ENCODE results near the gene MCTP2. TPM values are rescaled to one million over a fixed set of nuclear protein-coding genes. Genes with fewer than 3 reads are reported as not detected.

Gene MCTP2
- total RNA-seq, 1 donor from 2014 or later, result 93.2 TPM

DNA sequence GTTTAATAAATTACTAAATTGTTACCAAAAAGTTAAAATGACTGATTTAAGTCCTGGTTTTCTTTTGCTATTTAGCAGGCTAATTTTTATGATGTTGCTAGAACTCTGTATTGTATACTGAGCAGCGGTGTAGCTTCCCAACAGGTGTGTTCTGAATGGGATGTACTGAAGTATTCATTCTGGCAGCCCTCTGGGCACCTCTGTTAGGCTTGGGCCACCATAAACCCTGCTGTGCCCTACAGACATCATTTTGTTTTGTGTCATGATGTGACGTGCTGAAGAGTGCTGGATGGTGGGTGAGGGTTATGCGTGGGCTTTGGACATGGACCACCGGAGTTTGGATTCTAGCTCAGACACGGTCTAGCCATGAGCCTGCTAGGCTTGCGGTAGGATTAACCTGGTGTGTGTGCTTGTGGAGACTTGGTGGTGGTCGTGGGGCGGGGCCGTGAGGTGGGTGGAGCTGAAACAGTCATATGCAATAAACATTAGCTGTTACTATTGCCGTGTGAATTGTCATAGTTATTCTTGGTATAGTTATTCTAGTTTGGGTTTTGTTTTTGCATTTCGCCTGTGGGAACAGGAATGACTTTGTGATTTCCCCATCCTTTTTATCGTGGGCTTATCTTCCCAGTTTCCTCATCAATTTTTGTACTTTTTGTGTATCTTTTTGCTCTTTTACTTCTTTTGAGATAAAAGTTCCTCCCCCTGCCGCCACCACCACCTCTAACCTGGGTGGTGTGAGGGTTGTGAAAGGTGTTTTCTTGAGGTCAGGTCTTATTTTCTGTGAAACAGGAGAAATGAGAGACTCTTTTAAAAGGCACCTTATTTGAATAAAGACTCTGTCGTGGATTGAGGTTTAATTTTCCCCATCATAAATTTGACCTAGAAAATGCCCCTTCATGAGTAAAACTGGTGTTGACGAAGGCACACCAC, 93.7 kb downstream of the MCTP2 start:
- H3K27me3 Mint-ChIP-seq (ENCODE audit: insufficient read depth), result no peaks in the 10 kb centered on the region
- peaks cover 47% of the 10 kb centered on the region for H3K4me1 Mint-ChIP-seq (ENCODE audit: low read depth)
- peak overlapping the region; percentile 38 for H3K27ac Mint-ChIP-seq
- intact Hi-C loops (cut with micrococcal nuclease), result loop anchor here (1.0 to 2.0 kb wide), 6 partner anchors 18 to 328 kb away; partner anchors contain the start of gene MCTP2
- DNase-seq (ENCODE audit: low spot score), result no peak
- H3K9me3 Mint-ChIP-seq, result no peaks in the 10 kb centered on the region
- peaks cover 44% of the 10 kb centered on the region for H3K36me3 Mint-ChIP-seq (ENCODE audit: low read depth)
- H3K4me3 Mint-ChIP-seq, result no peak overlapping the region

DNA sequence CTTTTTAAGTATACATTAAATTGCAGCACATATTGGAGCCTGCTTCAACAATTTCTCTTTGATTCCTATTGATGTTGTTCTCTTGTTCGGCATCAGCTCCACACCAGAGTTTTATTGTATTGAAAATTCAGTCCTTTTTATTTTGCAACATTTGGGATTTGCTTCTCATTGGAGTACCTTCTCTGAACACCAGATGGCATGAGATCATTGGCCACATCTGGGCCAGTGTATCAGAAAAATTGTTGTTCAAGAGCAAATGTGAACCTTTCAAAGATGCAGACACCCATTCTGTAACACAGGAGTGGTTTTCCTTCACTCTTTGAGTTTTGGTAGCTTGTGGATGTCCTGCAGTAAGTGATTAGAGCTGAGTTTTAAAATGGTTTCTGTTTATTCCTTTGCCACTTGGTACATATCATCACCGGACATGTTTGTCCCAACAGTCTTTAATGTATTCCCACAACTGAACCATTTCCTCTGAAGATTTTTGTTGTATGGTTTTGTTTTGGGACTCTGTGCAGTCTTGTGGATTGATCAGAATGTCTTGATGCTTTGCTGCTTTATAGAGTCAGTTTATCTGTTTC, 96.1 kb downstream of the MCTP2 start:
- no peak for DNase-seq (ENCODE audit: low spot score)
- Mint-ChIP-seq H3K36me3 (ENCODE audit: low read depth) (peaks cover 30% of the 10 kb centered on the region), H3K27me3 (ENCODE audit: insufficient read depth) (no peaks in the 10 kb centered on the region), H3K27ac (no peak overlapping the region), H3K4me1 (ENCODE audit: low read depth) (peaks cover 39% of the 10 kb centered on the region), H3K9me3 (no peaks in the 10 kb centered on the region), H3K4me3 (no peak overlapping the region)
- intact Hi-C loops (cut with micrococcal nuclease), result no loop called here

DNA sequence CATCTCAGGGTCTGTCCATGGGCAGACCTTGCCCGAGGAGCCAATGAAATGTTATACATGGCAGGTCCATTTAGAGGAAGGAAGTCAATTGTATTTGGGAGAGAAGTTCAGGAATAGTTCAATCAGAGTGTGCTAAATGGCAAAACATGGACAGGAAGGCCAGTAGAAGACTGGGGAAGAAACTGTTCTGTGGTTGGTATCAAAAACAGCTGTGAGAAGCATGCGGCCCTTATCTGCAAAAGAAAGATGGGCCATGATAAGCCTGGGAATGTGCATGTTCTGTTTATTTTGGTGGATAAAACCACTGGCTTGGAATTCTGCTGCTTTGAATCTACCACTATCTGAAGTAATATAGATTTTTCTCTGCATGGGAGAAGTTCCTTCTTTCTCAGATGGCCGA, 100.4 kb downstream of the MCTP2 start:
- H3K4me3 Mint-ChIP-seq, result no peak overlapping the region
- H3K36me3 Mint-ChIP-seq (ENCODE audit: low read depth), result peaks cover 22% of the 10 kb centered on the region
- no peaks in the 10 kb centered on the region for H3K27me3 Mint-ChIP-seq (ENCODE audit: insufficient read depth)
- no peaks in the 10 kb centered on the region for H3K9me3 Mint-ChIP-seq
- no peak overlapping the region for H3K27ac Mint-ChIP-seq
- peaks cover 13% of the 10 kb centered on the region for H3K4me1 Mint-ChIP-seq (ENCODE audit: low read depth)
- intact Hi-C loops (cut with micrococcal nuclease), result no loop called here
- DNase-seq (ENCODE audit: low spot score), result no peak

DNA sequence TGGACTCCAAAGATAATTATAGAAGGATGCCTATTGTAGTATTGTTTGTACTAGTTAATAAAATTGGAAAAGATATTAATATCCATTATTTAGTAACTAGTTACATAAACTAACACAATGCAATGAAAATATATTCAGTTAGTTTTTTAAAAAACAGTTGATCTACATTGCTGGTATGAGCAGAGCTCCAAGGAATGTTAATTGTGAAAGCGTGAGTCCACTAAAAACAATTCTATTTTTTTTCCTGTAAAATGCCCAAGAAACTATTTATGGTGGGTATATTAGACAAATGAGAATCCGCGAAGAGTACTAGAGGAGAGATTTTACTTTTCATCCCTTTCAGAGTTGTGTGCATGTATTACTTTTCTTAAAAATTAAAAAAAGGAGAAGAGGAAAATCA, 104.3 kb downstream of the MCTP2 start:
- H3K27ac Mint-ChIP-seq, result no peak overlapping the region
- DNase-seq (ENCODE audit: low spot score), result no peak
- peaks cover 14% of the 10 kb centered on the region for H3K4me1 Mint-ChIP-seq (ENCODE audit: low read depth)
- H3K27me3 Mint-ChIP-seq (ENCODE audit: insufficient read depth), result no peaks in the 10 kb centered on the region
- H3K9me3 Mint-ChIP-seq, result no peaks in the 10 kb centered on the region
- no peak overlapping the region for H3K4me3 Mint-ChIP-seq
- intact Hi-C loops (cut with micrococcal nuclease), result no loop called here
- peaks cover 26% of the 10 kb centered on the region for H3K36me3 Mint-ChIP-seq (ENCODE audit: low read depth)

DNA sequence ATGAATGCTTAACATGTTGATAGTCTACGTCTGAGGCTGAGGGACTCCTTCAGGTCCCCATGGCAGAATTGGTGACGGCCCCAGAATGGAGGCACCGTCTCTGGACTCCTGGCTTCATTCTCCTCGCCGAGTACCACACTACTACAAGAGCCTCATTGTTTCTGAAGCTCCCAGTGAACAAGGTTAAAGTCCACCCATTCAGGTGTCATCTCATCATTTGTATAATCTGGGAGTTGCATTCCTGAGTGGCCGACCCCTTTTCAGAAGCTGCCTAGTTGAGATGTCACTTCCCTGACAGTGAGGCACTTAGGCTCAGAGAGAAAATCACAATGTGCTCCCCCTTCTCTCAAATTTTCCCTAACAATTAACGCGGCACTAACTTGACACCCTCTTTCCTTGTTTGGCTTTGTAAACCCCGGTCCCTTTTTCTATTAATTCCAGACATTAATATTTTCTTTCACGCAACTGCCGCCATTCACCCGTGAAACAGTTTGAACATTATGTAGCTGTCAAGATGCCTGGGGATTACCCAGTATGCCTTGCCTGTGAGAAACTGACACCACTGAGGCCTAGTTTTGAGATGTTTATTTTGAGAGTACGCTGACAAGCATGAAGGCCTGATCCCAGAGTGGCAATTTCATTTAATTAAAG, 105.6 kb downstream of the MCTP2 start:
- intact Hi-C loops (cut with micrococcal nuclease), result no loop called here
- Mint-ChIP-seq H3K27ac (no peak overlapping the region), H3K27me3 (ENCODE audit: insufficient read depth) (no peaks in the 10 kb centered on the region), H3K9me3 (no peaks in the 10 kb centered on the region), H3K4me1 (ENCODE audit: low read depth) (peaks cover 17% of the 10 kb centered on the region), H3K4me3 (no peak overlapping the region), H3K36me3 (ENCODE audit: low read depth) (peaks cover 32% of the 10 kb centered on the region)
- DNase-seq (ENCODE audit: low spot score), result no peak

DNA sequence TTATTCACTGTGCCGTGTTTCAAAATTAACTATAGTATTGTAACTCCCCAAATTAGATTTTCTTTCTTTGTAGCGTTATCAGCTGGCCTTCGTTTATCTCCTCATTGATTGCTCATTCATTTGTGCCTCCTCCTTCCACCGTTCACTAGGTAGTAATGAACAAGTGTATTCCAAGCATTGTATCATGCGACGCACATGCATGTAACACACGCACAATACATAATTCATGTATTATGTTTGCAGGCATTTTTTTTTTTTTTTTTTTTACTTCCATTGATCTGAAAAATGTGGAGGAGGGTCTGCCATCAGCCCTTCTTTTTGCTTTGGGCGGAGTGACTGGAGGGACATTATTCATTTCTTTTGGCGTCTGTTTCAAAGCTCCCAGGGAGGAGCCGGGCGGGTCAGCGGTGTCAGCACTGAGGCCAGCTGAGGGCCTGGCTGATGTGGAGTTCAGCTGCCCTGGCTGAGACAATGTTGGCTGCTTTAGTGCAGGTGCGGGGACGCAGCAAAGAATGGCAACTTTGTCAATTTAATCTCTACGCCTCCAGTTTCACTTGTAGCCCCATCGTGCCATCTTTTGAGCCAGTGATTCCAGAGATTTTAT, 107.0 kb downstream of the MCTP2 start:
- peaks cover 17% of the 10 kb centered on the region for H3K4me1 Mint-ChIP-seq (ENCODE audit: low read depth)
- DNase-seq (ENCODE audit: low spot score), result no peak
- intact Hi-C loops (cut with micrococcal nuclease), result no loop called here
- no peaks in the 10 kb centered on the region for H3K9me3 Mint-ChIP-seq
- no peak overlapping the region for H3K27ac Mint-ChIP-seq
- no peaks in the 10 kb centered on the region for H3K27me3 Mint-ChIP-seq (ENCODE audit: insufficient read depth)
- peaks cover 35% of the 10 kb centered on the region for H3K36me3 Mint-ChIP-seq (ENCODE audit: low read depth)
- no peak overlapping the region for H3K4me3 Mint-ChIP-seq

DNA sequence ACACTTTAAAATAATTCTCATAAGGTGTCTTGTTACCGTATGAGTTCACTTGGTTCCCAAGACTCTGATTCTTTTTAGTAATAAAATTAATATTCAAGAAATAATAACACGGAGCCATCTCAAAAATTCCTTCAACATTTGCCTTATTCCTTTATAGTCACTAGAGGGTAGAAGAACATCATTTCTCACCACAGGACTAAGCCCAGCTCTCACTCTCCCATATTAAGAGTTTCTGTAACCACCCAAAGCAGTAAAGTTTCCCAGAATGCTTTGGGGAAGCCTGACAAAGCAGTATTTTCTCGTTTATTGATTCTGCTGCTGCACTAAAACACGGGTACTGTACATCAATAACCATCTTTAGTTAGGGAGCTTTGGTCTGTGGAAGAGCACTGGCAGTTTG, 114.9 kb downstream of the MCTP2 start:
- no peak for DNase-seq (ENCODE audit: low spot score)
- Mint-ChIP-seq H3K27ac (no peak overlapping the region), H3K4me3 (no peak overlapping the region), H3K27me3 (ENCODE audit: insufficient read depth) (no peaks in the 10 kb centered on the region), H3K36me3 (ENCODE audit: low read depth) (peaks cover 36% of the 10 kb centered on the region), H3K4me1 (ENCODE audit: low read depth) (peaks cover 6% of the 10 kb centered on the region), H3K9me3 (no peaks in the 10 kb centered on the region)
- intact Hi-C loops (cut with micrococcal nuclease), result no loop called here

DNA sequence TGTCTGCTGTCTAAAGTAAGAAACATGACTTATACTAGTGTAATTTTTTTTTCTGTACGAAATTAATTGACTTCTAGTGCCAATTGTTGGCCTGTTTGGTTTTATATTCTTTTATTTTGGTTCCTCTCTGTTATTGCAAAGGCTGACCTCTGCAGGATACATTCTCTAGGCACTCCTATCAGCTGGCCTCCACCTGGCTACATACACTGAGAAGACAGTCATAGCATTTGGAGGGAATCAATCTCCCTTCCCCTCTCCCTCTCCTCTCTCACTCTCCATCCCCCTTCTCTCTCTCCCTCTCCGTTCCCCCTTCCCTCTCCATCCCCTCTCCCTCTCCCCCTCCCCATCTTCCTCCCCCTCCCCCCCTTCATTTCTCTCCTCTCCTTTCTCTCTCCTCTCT, 116.7 kb downstream of the MCTP2 start:
- intact Hi-C loops (cut with micrococcal nuclease), result no loop called here

DNA sequence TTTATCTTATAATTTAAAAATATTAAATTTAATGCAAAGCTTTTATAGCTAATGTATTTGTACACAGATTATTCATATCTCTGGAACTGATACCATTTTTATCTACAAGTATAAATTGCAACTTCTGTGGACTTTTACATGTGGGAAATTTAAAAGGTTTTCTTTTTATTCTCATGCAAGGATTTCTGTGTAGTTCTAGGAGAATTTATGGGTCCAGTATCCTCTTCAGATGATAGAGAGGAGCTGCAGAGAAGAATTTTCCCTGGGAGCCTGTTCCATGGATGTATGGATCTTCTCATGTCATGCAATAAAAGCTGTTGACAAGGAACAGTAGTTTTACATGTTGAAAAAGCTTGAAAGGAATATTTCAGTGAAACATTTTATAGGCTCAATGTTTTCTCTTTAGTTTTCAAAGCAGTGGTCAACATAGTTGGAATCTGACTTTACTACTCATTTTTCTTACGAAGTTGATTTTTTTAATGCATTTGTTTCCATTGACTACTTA, 119.7 kb downstream of the MCTP2 start:
- intact Hi-C loops (cut with micrococcal nuclease), result no loop called here
- DNase-seq (ENCODE audit: low spot score), result no peak
- no peak overlapping the region for H3K27ac Mint-ChIP-seq
- H3K9me3 Mint-ChIP-seq, result no peaks in the 10 kb centered on the region
- no peak overlapping the region for H3K4me3 Mint-ChIP-seq
- H3K4me1 Mint-ChIP-seq (ENCODE audit: low read depth), result no peaks in the 10 kb centered on the region
- H3K27me3 Mint-ChIP-seq (ENCODE audit: insufficient read depth), result no peaks in the 10 kb centered on the region
- peaks cover 45% of the 10 kb centered on the region for H3K36me3 Mint-ChIP-seq (ENCODE audit: low read depth)

More for the DNA sequence above, 116.7 kb downstream of the MCTP2 start:
- Mint-ChIP-seq H3K27me3 (ENCODE audit: insufficient read depth) (no peaks in the 10 kb centered on the region), H3K4me1 (ENCODE audit: low read depth) (peaks cover 6% of the 10 kb centered on the region), H3K36me3 (ENCODE audit: low read depth) (peaks cover 43% of the 10 kb centered on the region), H3K27ac (peak overlapping the region; percentile 37), H3K4me3 (no peak overlapping the region), H3K9me3 (no peaks in the 10 kb centered on the region)
- DNase-seq (ENCODE audit: low spot score), result no peak

DNA sequence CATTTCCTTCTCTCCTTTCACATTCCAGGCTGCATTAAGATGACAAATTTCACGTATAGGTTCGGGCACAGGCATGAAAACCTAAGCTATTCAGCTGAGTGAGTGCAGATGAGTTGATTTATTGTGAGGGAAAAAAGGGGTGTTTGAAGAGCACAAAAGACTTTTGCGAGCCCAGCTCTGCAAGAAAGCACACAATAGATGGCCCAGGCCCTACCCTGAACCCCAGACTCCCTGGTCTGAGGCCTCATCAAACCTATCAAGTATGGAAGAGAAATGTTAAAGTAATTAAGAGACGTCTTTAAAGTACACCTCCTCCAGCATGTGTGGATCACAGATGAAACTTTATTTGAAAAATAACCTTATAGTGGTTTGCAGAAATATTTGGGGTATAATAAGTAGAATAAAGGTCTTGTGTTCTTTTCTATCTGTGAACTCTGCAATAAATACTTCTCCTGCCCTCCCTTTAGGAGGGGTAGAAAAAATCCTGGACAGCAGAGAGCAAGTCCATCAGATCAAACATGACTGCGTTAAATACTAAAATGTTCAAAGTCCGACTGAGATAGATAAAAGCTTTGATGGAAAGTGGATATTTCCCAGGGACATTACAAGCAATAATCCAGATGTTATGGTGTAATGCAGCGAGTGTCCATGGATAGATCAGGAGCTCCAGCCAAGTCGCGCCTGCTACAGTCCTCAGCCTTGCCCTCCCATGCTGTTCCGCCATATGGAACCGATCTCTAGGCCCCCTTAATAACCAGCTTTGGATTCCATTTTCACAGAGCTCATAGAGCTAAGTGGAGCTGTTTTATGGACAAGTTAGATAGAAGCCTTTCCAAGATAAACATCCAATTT, 121.5 kb downstream of the MCTP2 start:
- Mint-ChIP-seq H3K4me3 (no peak overlapping the region), H3K36me3 (ENCODE audit: low read depth) (peaks cover 43% of the 10 kb centered on the region), H3K27ac (no peak overlapping the region), H3K27me3 (ENCODE audit: insufficient read depth) (no peaks in the 10 kb centered on the region), H3K9me3 (no peaks in the 10 kb centered on the region), H3K4me1 (ENCODE audit: low read depth) (no peaks in the 10 kb centered on the region)
- intact Hi-C loops (cut with micrococcal nuclease), result no loop called here
- no peak for DNase-seq (ENCODE audit: low spot score)

DNA sequence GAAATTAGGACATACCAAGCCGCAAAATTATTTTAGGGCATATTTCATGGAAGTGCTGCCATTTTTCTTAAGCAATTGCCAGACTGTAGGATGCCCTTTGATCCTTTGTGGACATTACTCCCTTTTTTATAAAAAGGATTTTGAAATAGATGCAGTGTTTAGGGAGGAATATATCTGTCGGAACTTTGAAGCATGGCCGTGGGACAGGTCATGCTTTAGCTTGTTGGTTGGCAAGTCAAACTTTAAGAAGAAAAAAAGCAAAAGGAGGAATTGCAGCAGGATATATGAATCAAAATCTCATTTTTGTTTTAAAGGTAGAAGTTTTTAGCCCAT, 122.1 kb downstream of the MCTP2 start:
- no peak overlapping the region for H3K27ac Mint-ChIP-seq
- H3K4me3 Mint-ChIP-seq, result no peak overlapping the region
- H3K36me3 Mint-ChIP-seq (ENCODE audit: low read depth), result peaks cover 41% of the 10 kb centered on the region
- no peak for DNase-seq (ENCODE audit: low spot score)
- no peaks in the 10 kb centered on the region for H3K9me3 Mint-ChIP-seq
- intact Hi-C loops (cut with micrococcal nuclease), result no loop called here
- no peaks in the 10 kb centered on the region for H3K27me3 Mint-ChIP-seq (ENCODE audit: insufficient read depth)
- H3K4me1 Mint-ChIP-seq (ENCODE audit: low read depth), result no peaks in the 10 kb centered on the region

DNA sequence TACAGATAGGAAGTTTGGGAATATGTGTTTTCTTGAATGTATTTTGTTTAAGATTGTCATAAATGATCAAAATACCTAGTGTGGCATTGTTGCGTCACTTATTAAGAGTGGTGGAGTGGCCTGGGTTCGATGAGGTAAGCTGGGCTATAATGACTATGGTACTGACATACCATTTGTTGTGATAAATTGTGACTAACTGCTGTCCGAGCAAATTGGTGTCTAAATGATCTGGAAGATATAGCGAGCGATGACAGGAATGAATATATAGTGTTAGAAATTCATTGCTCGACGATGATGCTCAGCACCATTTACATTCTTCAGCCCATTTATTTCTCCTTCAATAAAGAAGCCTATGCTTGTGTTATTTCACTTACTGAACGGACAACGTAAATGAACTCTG, 123.3 kb downstream of the MCTP2 start:
- DNase-seq (ENCODE audit: low spot score), result no peak
- Mint-ChIP-seq H3K27me3 (ENCODE audit: insufficient read depth) (no peaks in the 10 kb centered on the region), H3K36me3 (ENCODE audit: low read depth) (peaks cover 31% of the 10 kb centered on the region), H3K27ac (no peak overlapping the region), H3K9me3 (no peaks in the 10 kb centered on the region), H3K4me3 (no peak overlapping the region), H3K4me1 (ENCODE audit: low read depth) (peaks cover under 1% of the 10 kb centered on the region)
- intact Hi-C loops (cut with micrococcal nuclease), result no loop called here
